Sigmoid colon (tissue), 4 donors: ENCODE results near the gene LYPD6.

Experiments used
- CTCF ChIP-seq, 4 experiments: fragments of 450-650 bp in 3 of 4; fragments of 200-600 bp in 1 of 4; IDR thresholded peaks; one replicate each; pipeline ENCODE4 v1.5.1; 2016 to 2019; ENCODE audit warnings: antibody characterized with exemption in 4 of 4, mild to moderate bottlenecking in 3 of 4, moderate library complexity in 2 of 4
- POLR2AphosphoS5 ChIP-seq, 4 donors: sonication (generic); formaldehyde crosslinking; IDR thresholded peaks; one replicate each; pipeline ENCODE4 v1.6.1; 2017; ENCODE audit warnings: antibody characterized with exemption in 4 of 4

- TF ChIP-seq CTCF (IDR thresholded peaks at IDR 0.05), result no peak
- no peak for TF ChIP-seq POLR2AphosphoS5 (IDR thresholded peaks at IDR 0.05)
Measured at GRCh38 chr2:149467436-149467835, 137.0 kb downstream of the LYPD6 start.
